KBM-7 (cell line): ENCODE results near the gene ANXA7.
A peak's percentile ranks its signal among the peaks of the same experiment; 100 is the strongest.
"Not testable (repeated sequence)": the region's sequence is repeated elsewhere in the genome, so short reads cannot be mapped to it uniquely, and the experiment has no call there.

ENCODE experiments used
- DNase-seq: peaks from one replicate; pipeline ENCODE4 v3.0.0-alpha.2; 2015
- in situ Hi-C: fragments of 300-500 bp; cut with MboI; formaldehyde crosslinking; loops from 2 replicates; pipeline ENCODE4 v1.14.3; 2020; ENCODE audit warnings: low sequenced_read_pairs, low pct_unique_long_range_greater_than_20kb, mixed read lengths

ANXA7 gene

GRCh38 chr10:73410897-73411296 lies 3.0 kb downstream of the ANXA7 start:
- DNase-seq: no peak
- in situ Hi-C loops: no loop called here

- DNase-seq: peak; percentile 26
- in situ Hi-C loops: no loop called here
Observed at GRCh38 chr10:73408978-73409521, 4.8 kb downstream of the ANXA7 start.

GRCh38 chr10:73408061-73408460 lies 5.8 kb downstream of the ANXA7 start:
- DNase-seq: no peak
- in situ Hi-C loops: no loop called here

GRCh38 chr10:73407495-73407894 lies 6.4 kb downstream of the ANXA7 start:
- in situ Hi-C loops: no loop called here
- no peak for DNase-seq

- in situ Hi-C loops: no loop called here
- no peak for DNase-seq
Observed at GRCh38 chr10:73406846-73407245, 7.0 kb downstream of the ANXA7 start.

- in situ Hi-C loops: no loop called here
- DNase-seq: no peak
Observed at GRCh38 chr10:73405556-73405955, 8.3 kb downstream of the ANXA7 start.

GRCh38 chr10:73404690-73405089 lies 9.2 kb downstream of the ANXA7 start:
- no peak for DNase-seq
- in situ Hi-C loops: no loop called here

GRCh38 chr10:73401636-73402035 lies 12.2 kb downstream of the ANXA7 start:
- in situ Hi-C loops: no loop called here
- no peak for DNase-seq

GRCh38 chr10:73399063-73399462 lies 14.8 kb downstream of the ANXA7 start:
- no peak for DNase-seq
- in situ Hi-C loops: no loop called here

GRCh38 chr10:73398024-73398423 lies 15.8 kb downstream of the ANXA7 start:
- in situ Hi-C loops: no loop called here
- DNase-seq: no peak

- in situ Hi-C loops, DNase-seq: not testable (repeated sequence)
Observed at GRCh38 chr10:73394325-73394724, 19.5 kb downstream of the ANXA7 start.

- in situ Hi-C loops: no loop called here
- no peak for DNase-seq
Observed at GRCh38 chr10:73388228-73388627, 25.6 kb downstream of the ANXA7 start.

GRCh38 chr10:73386583-73386982 lies 27.3 kb downstream of the ANXA7 start:
- in situ Hi-C loops: no loop called here

GRCh38 chr10:73379064-73379748 lies 34.7 kb downstream of the ANXA7 start:
- DNase-seq: no peak
- in situ Hi-C loops: no loop called here

More at GRCh38 chr10:73386583-73386982, 27.3 kb downstream of the ANXA7 start:
- DNase-seq: no peak

GRCh38 chr10:73376679-73377078 lies 37.2 kb downstream of the ANXA7 start:
- in situ Hi-C loops: no loop called here
- DNase-seq: no peak

GRCh38 chr10:73368238-73368637 lies 45.6 kb downstream of the ANXA7 start:
- in situ Hi-C loops: no loop called here
- DNase-seq: no peak

GRCh38 chr10:73366381-73367298 lies 47.2 kb downstream of the ANXA7 start:
- DNase-seq: peak; percentile 31
- in situ Hi-C loops: no loop called here

- in situ Hi-C loops: no loop called here
- DNase-seq: no peak
Observed at GRCh38 chr10:73364964-73365363, 48.9 kb downstream of the ANXA7 start.

GRCh38 chr10:73359492-73359891 lies 54.4 kb downstream of the ANXA7 start:
- DNase-seq: no peak
- in situ Hi-C loops: no loop called here
